Panc1 (cell line): ENCODE measurements around the gene ADTRP.

ENCODE experiments used
- TCF7L2 ChIP-seq: IDR thresholded peaks from 2 replicates; pipeline ENCODE4 v1.6.1; 2011; ENCODE audit warnings: mild to moderate bottlenecking, low read depth, low read length, inconsistent platforms
- TF ChIP-seq, protein P1 (sequence below): fragments of 450-650 bp; IDR thresholded peaks from 2 replicates; pipeline ENCODE4 v1.5.1; 2017; ENCODE audit warnings: mild to moderate bottlenecking
- TF ChIP-seq, protein P2 (sequence below), 2 experiments: IDR thresholded peaks; 2 replicates each; pipeline ENCODE4 v1.6.1; 2011 to 2012; ENCODE audit warnings: low read depth in 2 of 2, control low read depth in 1 of 2, low read length in 1 of 2, mild to moderate bottlenecking in 1 of 2, moderate library complexity in 1 of 2; ENCODE audit not compliant: insufficient read depth in 1 of 2

- TF ChIP-seq, protein P1, sequence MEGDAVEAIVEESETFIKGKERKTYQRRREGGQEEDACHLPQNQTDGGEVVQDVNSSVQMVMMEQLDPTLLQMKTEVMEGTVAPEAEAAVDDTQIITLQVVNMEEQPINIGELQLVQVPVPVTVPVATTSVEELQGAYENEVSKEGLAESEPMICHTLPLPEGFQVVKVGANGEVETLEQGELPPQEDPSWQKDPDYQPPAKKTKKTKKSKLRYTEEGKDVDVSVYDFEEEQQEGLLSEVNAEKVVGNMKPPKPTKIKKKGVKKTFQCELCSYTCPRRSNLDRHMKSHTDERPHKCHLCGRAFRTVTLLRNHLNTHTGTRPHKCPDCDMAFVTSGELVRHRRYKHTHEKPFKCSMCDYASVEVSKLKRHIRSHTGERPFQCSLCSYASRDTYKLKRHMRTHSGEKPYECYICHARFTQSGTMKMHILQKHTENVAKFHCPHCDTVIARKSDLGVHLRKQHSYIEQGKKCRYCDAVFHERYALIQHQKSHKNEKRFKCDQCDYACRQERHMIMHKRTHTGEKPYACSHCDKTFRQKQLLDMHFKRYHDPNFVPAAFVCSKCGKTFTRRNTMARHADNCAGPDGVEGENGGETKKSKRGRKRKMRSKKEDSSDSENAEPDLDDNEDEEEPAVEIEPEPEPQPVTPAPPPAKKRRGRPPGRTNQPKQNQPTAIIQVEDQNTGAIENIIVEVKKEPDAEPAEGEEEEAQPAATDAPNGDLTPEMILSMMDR: no peak
- TF ChIP-seq, protein P2, sequence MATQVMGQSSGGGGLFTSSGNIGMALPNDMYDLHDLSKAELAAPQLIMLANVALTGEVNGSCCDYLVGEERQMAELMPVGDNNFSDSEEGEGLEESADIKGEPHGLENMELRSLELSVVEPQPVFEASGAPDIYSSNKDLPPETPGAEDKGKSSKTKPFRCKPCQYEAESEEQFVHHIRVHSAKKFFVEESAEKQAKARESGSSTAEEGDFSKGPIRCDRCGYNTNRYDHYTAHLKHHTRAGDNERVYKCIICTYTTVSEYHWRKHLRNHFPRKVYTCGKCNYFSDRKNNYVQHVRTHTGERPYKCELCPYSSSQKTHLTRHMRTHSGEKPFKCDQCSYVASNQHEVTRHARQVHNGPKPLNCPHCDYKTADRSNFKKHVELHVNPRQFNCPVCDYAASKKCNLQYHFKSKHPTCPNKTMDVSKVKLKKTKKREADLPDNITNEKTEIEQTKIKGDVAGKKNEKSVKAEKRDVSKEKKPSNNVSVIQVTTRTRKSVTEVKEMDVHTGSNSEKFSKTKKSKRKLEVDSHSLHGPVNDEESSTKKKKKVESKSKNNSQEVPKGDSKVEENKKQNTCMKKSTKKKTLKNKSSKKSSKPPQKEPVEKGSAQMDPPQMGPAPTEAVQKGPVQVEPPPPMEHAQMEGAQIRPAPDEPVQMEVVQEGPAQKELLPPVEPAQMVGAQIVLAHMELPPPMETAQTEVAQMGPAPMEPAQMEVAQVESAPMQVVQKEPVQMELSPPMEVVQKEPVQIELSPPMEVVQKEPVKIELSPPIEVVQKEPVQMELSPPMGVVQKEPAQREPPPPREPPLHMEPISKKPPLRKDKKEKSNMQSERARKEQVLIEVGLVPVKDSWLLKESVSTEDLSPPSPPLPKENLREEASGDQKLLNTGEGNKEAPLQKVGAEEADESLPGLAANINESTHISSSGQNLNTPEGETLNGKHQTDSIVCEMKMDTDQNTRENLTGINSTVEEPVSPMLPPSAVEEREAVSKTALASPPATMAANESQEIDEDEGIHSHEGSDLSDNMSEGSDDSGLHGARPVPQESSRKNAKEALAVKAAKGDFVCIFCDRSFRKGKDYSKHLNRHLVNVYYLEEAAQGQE (IDR thresholded peaks at IDR 0.05; ENCODE audit: insufficient read depth in 1 of 2, low read depth in 2 of 2, low read length in 1 of 2): no peak
- TF ChIP-seq TCF7L2: no peak
Observed at GRCh38 chr6:11747021-11747420, 31.6 kb downstream of the ADTRP start.
